ENCODE measurements around the gene NPAT.
"Not testable (repeated sequence)": the region's sequence is repeated elsewhere in the genome, so short reads cannot be mapped to it uniquely, and the experiment has no call there.

The NPAT gene

GRCh38 chr11:108177570-108177969, 44.9 kb downstream of the NPAT start:
- Histone ChIP-seq H2AK5ac (ENCODE audit: low read length) (no peak overlapping the region), H2BK5ac (ENCODE audit: low read depth, low read length, poor library complexity) (no peak overlapping the region), H4K91ac (ENCODE audit: low read depth, low read length) (no peak overlapping the region), H3K9me3 (ENCODE audit: insufficient read depth, low read depth, low read length) (no peaks in the 10 kb centered on the region), H3K79me1 (ENCODE audit: low read length) (no peaks in the 10 kb centered on the region), H3K4me3 (ENCODE audit: low read depth, low read length) (no peak overlapping the region), H3K36me3 (ENCODE audit: control insufficient read depth in 1 of 2, insufficient read depth in 2 of 2, low read length in 2 of 2) (peaks cover 19 to 22% of the 10 kb centered on the region in 2 experiments), H3K79me2 (ENCODE audit: control insufficient read depth, insufficient read depth, low read length, poor library complexity) (no peaks in the 10 kb centered on the region), H2BK12ac (ENCODE audit: low read length) (no peak overlapping the region), H3K14ac (ENCODE audit: low read length) (no peak overlapping the region), H3K23ac (ENCODE audit: low read length) (no peak overlapping the region), H3K4ac (ENCODE audit: low read depth, low read length) (no peak overlapping the region), H3K9ac (ENCODE audit: low read length) (no peak overlapping the region), H3K4me1 (ENCODE audit: control insufficient read depth in 1 of 2, insufficient read depth in 2 of 2, low read length in 2 of 2) (no peaks in the 10 kb centered on the region), H2BK120ac (ENCODE audit: insufficient read depth, low read length, poor library complexity) (no peak overlapping the region), H4K8ac (ENCODE audit: low read depth, low read length) (no peak overlapping the region), H3K4me2 (ENCODE audit: low read length) (no peak overlapping the region), H2AFZ (ENCODE audit: insufficient read depth, low read length, poor library complexity) (no peak overlapping the region), H3K27ac (ENCODE audit: low read depth, low read length) (no peak overlapping the region), H3K27me3 (ENCODE audit: insufficient read depth, low read length) (no peaks in the 10 kb centered on the region), H3K18ac (ENCODE audit: low read length) (no peak overlapping the region), H4K12ac (ENCODE audit: low read depth, low read length) (no peak overlapping the region)
- no CpG with 5 or more reads among the region's 5 CpGs for WGBS (ENCODE audit: extremely low coverage, insufficient coverage, insufficient read length)
- no peak for DNase-seq

DNA sequence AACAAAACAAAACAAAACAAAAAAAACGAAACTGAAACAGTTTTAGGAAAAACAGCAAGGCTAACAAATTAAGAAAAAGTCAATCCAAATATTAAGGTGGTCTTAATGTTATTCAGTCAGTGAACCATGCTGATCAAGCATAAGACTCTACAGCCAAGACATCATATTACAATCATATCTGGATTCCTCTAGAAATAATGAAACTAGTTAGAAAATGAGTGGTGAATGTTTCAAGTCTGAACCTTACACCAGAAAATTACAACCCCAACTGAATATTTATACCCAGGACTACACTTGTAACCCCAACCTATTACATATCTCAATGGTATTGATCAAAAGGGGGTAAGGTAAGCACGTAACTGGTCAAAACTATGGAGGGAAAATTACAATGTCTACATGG, 52.3 kb downstream of the NPAT start:
- Histone ChIP-seq H3K23ac (ENCODE audit: low read length) (no peak overlapping the region), H4K12ac (ENCODE audit: low read depth, low read length) (no peak overlapping the region), H2BK12ac (ENCODE audit: low read length) (no peak overlapping the region), H2BK5ac (ENCODE audit: low read depth, low read length, poor library complexity) (no peak overlapping the region), H3K79me2 (ENCODE audit: control insufficient read depth, insufficient read depth, low read length, poor library complexity) (no peaks in the 10 kb centered on the region), H3K9ac (ENCODE audit: low read length) (no peak overlapping the region), H2BK120ac (ENCODE audit: insufficient read depth, low read length, poor library complexity) (no peak overlapping the region), H3K27me3 (ENCODE audit: insufficient read depth, low read length) (no peaks in the 10 kb centered on the region), H2AK5ac (ENCODE audit: low read length) (no peak overlapping the region), H3K36me3 (ENCODE audit: control insufficient read depth in 1 of 2, insufficient read depth in 2 of 2, low read length in 2 of 2) (peaks cover 19 to 27% of the 10 kb centered on the region in 2 experiments), H4K91ac (ENCODE audit: low read depth, low read length) (no peak overlapping the region), H3K4me2 (ENCODE audit: low read length) (no peak overlapping the region), H3K4me1 (ENCODE audit: control insufficient read depth in 1 of 2, insufficient read depth in 2 of 2, low read length in 2 of 2) (no peaks in the 10 kb centered on the region), H3K4ac (ENCODE audit: low read depth, low read length) (no peak overlapping the region), H3K27ac (ENCODE audit: low read depth, low read length) (no peak overlapping the region), H3K14ac (ENCODE audit: low read length) (no peak overlapping the region), H3K79me1 (ENCODE audit: low read length) (no peaks in the 10 kb centered on the region), H4K8ac (ENCODE audit: low read depth, low read length) (no peak overlapping the region), H2AFZ (ENCODE audit: insufficient read depth, low read length, poor library complexity) (no peak overlapping the region), H3K4me3 (ENCODE audit: low read depth, low read length) (no peak overlapping the region), H3K18ac (ENCODE audit: low read length) (no peak overlapping the region), H3K9me3 (ENCODE audit: insufficient read depth, low read depth, low read length) (no peaks in the 10 kb centered on the region)
- WGBS (ENCODE audit: extremely low coverage, insufficient coverage, insufficient read length): no CpG with 5 or more reads among the region's 2 CpGs
- DNase-seq: no peak

DNA sequence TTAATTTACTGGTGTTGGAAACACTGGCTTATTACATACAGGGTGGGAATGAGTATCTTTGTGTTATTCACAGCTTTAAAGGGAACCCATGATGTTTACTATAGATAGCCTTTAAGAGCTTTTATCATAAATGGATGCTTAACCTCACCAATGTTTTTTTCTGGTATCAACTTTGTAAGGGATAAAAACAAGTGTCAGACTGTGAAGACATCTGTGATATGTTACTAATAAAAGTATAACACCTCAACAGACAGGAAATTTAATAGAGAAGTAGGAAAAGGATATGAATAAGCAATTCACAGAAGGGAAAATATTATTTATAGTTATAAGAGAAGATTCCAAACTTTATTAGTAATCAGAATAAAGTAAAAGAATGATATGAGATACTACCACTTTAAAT, 54.8 kb downstream of the NPAT start:
- no peak overlapping the region for H2BK12ac ChIP-seq (ENCODE audit: low read length)
- no peak overlapping the region for H3K23ac ChIP-seq (ENCODE audit: low read length)
- H2BK120ac ChIP-seq (ENCODE audit: insufficient read depth, low read length, poor library complexity): no peak overlapping the region
- H3K9me3 ChIP-seq (ENCODE audit: insufficient read depth, low read depth, low read length): no peaks in the 10 kb centered on the region
- no peak overlapping the region for H4K12ac ChIP-seq (ENCODE audit: low read depth, low read length)
- no peak overlapping the region for H3K9ac ChIP-seq (ENCODE audit: low read length)
- H3K18ac ChIP-seq (ENCODE audit: low read length): no peak overlapping the region
- no peak overlapping the region for H3K4me3 ChIP-seq (ENCODE audit: low read depth, low read length)
- H3K4ac ChIP-seq (ENCODE audit: low read depth, low read length): no peak overlapping the region
- no peak overlapping the region for H2AFZ ChIP-seq (ENCODE audit: insufficient read depth, low read length, poor library complexity)
- no peaks in the 10 kb centered on the region for H3K79me2 ChIP-seq (ENCODE audit: control insufficient read depth, insufficient read depth, low read length, poor library complexity)
- peaks cover 22 to 25% of the 10 kb centered on the region in 2 experiments for H3K36me3 ChIP-seq (ENCODE audit: control insufficient read depth in 1 of 2, insufficient read depth in 2 of 2, low read length in 2 of 2)
- no peaks in the 10 kb centered on the region for H3K4me1 ChIP-seq (ENCODE audit: control insufficient read depth in 1 of 2, insufficient read depth in 2 of 2, low read length in 2 of 2)
- H3K27me3 ChIP-seq (ENCODE audit: insufficient read depth, low read length): no peaks in the 10 kb centered on the region
- H3K27ac ChIP-seq (ENCODE audit: low read depth, low read length): no peak overlapping the region
- no peak overlapping the region for H4K91ac ChIP-seq (ENCODE audit: low read depth, low read length)
- no peak overlapping the region for H4K8ac ChIP-seq (ENCODE audit: low read depth, low read length)
- H2AK5ac ChIP-seq (ENCODE audit: low read length): no peak overlapping the region
- H2BK5ac ChIP-seq (ENCODE audit: low read depth, low read length, poor library complexity): no peak overlapping the region
- H3K79me1 ChIP-seq (ENCODE audit: low read length): no peaks in the 10 kb centered on the region
- DNase-seq: no peak
- no peak overlapping the region for H3K4me2 ChIP-seq (ENCODE audit: low read length)
- H3K14ac ChIP-seq (ENCODE audit: low read length): no peak overlapping the region

DNA sequence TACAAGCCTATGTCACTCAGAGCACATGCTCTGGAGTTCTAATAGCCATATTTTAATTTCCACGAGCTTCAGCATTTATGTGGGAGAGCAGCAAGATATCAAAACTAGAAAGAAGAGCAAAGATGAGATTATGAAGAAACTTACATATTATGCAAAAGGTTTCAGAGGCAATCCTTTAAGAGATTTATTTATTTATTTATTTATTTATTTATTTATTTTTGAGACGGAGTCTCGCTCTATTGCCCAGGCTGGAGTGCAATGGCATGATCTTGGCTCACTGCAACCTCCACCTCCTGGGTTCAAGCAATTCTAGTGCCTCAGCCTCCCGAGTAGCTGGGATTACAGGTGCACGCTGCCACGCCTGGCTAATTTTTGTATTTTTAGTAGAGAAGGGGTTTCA, 59.6 kb downstream of the NPAT start:
- not testable (repeated sequence) for H3K14ac ChIP-seq (ENCODE audit: low read length); DNase-seq; H3K4ac ChIP-seq (ENCODE audit: low read depth, low read length); H2AK5ac ChIP-seq (ENCODE audit: low read length); H3K79me2 ChIP-seq (ENCODE audit: control insufficient read depth, insufficient read depth, low read length, poor library complexity); H2AFZ ChIP-seq (ENCODE audit: insufficient read depth, low read length, poor library complexity); H3K4me2 ChIP-seq (ENCODE audit: low read length); H4K91ac ChIP-seq (ENCODE audit: low read depth, low read length); H3K9ac ChIP-seq (ENCODE audit: low read length); H3K27me3 ChIP-seq (ENCODE audit: insufficient read depth, low read length); H3K4me1 ChIP-seq (ENCODE audit: control insufficient read depth in 1 of 2, insufficient read depth in 2 of 2, low read length in 2 of 2); H3K27ac ChIP-seq (ENCODE audit: low read depth, low read length); H2BK12ac ChIP-seq (ENCODE audit: low read length); H2BK5ac ChIP-seq (ENCODE audit: low read depth, low read length, poor library complexity); H3K23ac ChIP-seq (ENCODE audit: low read length); H3K79me1 ChIP-seq (ENCODE audit: low read length); H3K4me3 ChIP-seq (ENCODE audit: low read depth, low read length); H4K12ac ChIP-seq (ENCODE audit: low read depth, low read length); H2BK120ac ChIP-seq (ENCODE audit: insufficient read depth, low read length, poor library complexity); H3K9me3 ChIP-seq (ENCODE audit: insufficient read depth, low read depth, low read length); H4K8ac ChIP-seq (ENCODE audit: low read depth, low read length); H3K18ac ChIP-seq (ENCODE audit: low read length)
- no CpG with 5 or more reads among the region's 6 CpGs for WGBS (ENCODE audit: extremely low coverage, insufficient coverage, insufficient read length)
- H3K36me3 ChIP-seq (ENCODE audit: control insufficient read depth in 1 of 2, insufficient read depth in 2 of 2, low read length in 2 of 2): peaks cover 30 to 32% of the 10 kb centered on the region in 2 experiments

Measured in trophoblast cell (in vitro differentiated cells and primary cell).